ENCODE measurements around the gene MICU1.

Gene MICU1

GRCh38 chr10:72508033-72508432, 117.8 kb downstream of the MICU1 start:
- Histone ChIP-seq H3K9ac (no peak overlapping the region), H4K20me1 (ENCODE audit: insufficient read depth) (no peaks in the 10 kb centered on the region), H3K4me2 (no peak overlapping the region), H3K27ac (no peak overlapping the region), H3K36me3 (ENCODE audit: insufficient read depth) (no peaks in the 10 kb centered on the region), H3K27me3 (ENCODE audit: insufficient read depth, low read depth) (no peaks in the 10 kb centered on the region), H3K4me3 (IDR thresholded peaks at IDR 0.05; ENCODE audit: insufficient read depth, low read depth, low read length) (no peak overlapping the region), H2AFZ (ENCODE audit: low read depth) (no peak overlapping the region), H3K4me1 (ENCODE audit: low read depth, poor library complexity, severe bottlenecking) (no peaks in the 10 kb centered on the region), H3K79me2 (ENCODE audit: insufficient read depth, low read depth) (no peaks in the 10 kb centered on the region)
- TF ChIP-seq, protein P1, sequence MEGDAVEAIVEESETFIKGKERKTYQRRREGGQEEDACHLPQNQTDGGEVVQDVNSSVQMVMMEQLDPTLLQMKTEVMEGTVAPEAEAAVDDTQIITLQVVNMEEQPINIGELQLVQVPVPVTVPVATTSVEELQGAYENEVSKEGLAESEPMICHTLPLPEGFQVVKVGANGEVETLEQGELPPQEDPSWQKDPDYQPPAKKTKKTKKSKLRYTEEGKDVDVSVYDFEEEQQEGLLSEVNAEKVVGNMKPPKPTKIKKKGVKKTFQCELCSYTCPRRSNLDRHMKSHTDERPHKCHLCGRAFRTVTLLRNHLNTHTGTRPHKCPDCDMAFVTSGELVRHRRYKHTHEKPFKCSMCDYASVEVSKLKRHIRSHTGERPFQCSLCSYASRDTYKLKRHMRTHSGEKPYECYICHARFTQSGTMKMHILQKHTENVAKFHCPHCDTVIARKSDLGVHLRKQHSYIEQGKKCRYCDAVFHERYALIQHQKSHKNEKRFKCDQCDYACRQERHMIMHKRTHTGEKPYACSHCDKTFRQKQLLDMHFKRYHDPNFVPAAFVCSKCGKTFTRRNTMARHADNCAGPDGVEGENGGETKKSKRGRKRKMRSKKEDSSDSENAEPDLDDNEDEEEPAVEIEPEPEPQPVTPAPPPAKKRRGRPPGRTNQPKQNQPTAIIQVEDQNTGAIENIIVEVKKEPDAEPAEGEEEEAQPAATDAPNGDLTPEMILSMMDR (conservative IDR thresholded peaks at IDR 0.05; ENCODE audit: low read depth, low read length): no peak

DNA sequence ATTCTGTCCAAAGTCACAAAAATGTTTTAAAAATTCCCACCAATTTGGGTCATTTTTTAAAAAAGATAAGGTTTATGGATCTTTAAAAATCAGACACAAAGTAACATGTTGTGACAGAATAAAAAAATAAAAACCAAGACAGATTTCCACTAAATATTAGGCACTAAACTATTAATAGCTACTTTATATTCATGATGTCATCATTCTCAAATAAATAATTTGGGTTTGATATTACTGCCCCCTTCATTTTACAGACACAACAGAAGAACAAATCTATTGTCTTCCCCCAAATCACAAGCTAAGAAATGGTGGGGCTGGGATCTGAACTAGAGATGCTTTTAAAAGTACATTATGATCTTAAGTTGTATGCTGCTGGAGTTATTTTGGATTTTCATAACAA, 119.4 kb downstream of the MICU1 start:
- Histone ChIP-seq H3K27ac (no peak overlapping the region), H3K36me3 (ENCODE audit: insufficient read depth) (no peaks in the 10 kb centered on the region), H3K4me3 (IDR thresholded peaks at IDR 0.05; ENCODE audit: insufficient read depth, low read depth, low read length) (no peak overlapping the region), H4K20me1 (ENCODE audit: insufficient read depth) (no peaks in the 10 kb centered on the region), H3K79me2 (ENCODE audit: insufficient read depth, low read depth) (no peaks in the 10 kb centered on the region), H2AFZ (ENCODE audit: low read depth) (no peak overlapping the region), H3K4me1 (ENCODE audit: low read depth, poor library complexity, severe bottlenecking) (no peaks in the 10 kb centered on the region), H3K9ac (no peak overlapping the region), H3K27me3 (ENCODE audit: insufficient read depth, low read depth) (no peaks in the 10 kb centered on the region), H3K4me2 (no peak overlapping the region)
- TF ChIP-seq, protein P1 (conservative IDR thresholded peaks at IDR 0.05; ENCODE audit: low read depth, low read length): no peak

DNA sequence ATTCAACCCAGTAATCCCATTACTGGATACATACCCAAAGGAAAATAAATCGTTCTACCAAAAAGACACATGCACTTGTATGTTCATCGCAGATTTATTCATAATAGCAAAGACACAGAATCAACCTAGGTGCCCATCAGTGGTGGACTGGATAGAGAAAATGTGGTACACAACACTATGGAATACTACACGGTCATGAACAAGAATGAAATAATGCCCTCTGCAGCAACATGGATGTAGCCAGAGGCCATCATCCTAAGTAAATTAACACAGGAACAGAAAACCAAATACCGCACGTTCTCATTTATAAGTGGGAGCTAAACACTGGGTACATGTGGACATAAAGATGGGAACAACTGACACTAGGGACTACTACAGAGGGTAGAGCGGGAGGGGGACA, 120.4 kb downstream of the MICU1 start:
- TF ChIP-seq, protein P1 (conservative IDR thresholded peaks at IDR 0.05; ENCODE audit: low read depth, low read length): no peak
- no peaks in the 10 kb centered on the region for H3K79me2 ChIP-seq (ENCODE audit: insufficient read depth, low read depth)
- H3K4me1 ChIP-seq (ENCODE audit: low read depth, poor library complexity, severe bottlenecking): no peaks in the 10 kb centered on the region
- H3K27me3 ChIP-seq (ENCODE audit: insufficient read depth, low read depth): no peaks in the 10 kb centered on the region
- H4K20me1 ChIP-seq (ENCODE audit: insufficient read depth): no peaks in the 10 kb centered on the region
- no peak overlapping the region for H3K9ac ChIP-seq
- H3K4me2 ChIP-seq: no peak overlapping the region
- H3K27ac ChIP-seq: no peak overlapping the region
- H2AFZ ChIP-seq (ENCODE audit: low read depth): no peak overlapping the region
- H3K4me3 ChIP-seq (IDR thresholded peaks at IDR 0.05; ENCODE audit: insufficient read depth, low read depth, low read length): no peak overlapping the region
- H3K36me3 ChIP-seq (ENCODE audit: insufficient read depth): no peaks in the 10 kb centered on the region

DNA sequence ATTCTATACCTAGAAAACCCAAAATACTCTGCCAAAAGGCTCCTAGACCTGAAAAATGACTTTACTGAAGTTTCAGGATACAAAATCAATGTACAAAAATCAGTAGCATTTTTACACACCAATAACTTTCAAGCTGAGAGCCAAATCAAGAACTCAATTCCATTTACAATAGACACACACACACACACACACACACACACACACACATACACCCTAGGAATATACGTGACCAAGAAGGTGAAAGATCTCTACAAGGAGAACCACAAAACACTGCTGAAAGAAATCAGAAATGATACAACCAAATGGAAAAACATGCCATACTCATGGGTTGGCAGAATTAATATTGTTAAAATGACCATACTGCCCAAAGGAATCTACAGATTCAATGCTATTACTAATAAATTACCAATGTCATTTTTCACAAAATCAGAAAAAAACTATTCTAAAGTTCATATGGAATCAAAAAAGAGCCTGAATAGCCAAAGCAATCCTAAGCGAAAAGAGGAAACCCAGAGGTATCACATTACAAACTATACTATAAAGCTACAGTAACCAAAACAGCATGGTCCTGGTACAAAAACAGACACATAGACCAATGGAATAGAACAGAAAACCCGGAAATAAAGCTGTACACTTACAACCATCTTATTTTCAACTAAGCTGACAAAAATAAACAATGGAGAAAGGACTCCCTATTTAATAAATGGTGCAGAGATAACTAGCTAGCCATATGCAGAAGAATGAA, 122.0 kb downstream of the MICU1 start:
- Histone ChIP-seq H3K27me3 (ENCODE audit: insufficient read depth, low read depth) (no peaks in the 10 kb centered on the region), H3K9ac (no peak overlapping the region), H3K4me2 (no peak overlapping the region), H3K27ac (no peak overlapping the region), H2AFZ (ENCODE audit: low read depth) (no peak overlapping the region), H4K20me1 (ENCODE audit: insufficient read depth) (no peaks in the 10 kb centered on the region), H3K4me3 (IDR thresholded peaks at IDR 0.05; ENCODE audit: insufficient read depth, low read depth, low read length) (no peak overlapping the region), H3K4me1 (ENCODE audit: low read depth, poor library complexity, severe bottlenecking) (no peaks in the 10 kb centered on the region), H3K79me2 (ENCODE audit: insufficient read depth, low read depth) (no peaks in the 10 kb centered on the region), H3K36me3 (ENCODE audit: insufficient read depth) (no peaks in the 10 kb centered on the region)
- TF ChIP-seq, protein P1 (conservative IDR thresholded peaks at IDR 0.05; ENCODE audit: low read depth, low read length): no peak

Data from KMS-11 (cell line).